ENCODE measurements around the gene LRCH1. TPM values are rescaled to one million over a fixed set of nuclear protein-coding genes. Genes with fewer than 3 reads are reported as not detected.
A peak's percentile ranks its signal among the peaks of the same experiment; 100 is the strongest.

LRCH1 gene
- total RNA-seq, 4 donors from 2014 or later, result 5.2 to 30.7 (median 17.1) TPM

- no peak for DNase-seq
- TF ChIP-seq, protein P1, sequence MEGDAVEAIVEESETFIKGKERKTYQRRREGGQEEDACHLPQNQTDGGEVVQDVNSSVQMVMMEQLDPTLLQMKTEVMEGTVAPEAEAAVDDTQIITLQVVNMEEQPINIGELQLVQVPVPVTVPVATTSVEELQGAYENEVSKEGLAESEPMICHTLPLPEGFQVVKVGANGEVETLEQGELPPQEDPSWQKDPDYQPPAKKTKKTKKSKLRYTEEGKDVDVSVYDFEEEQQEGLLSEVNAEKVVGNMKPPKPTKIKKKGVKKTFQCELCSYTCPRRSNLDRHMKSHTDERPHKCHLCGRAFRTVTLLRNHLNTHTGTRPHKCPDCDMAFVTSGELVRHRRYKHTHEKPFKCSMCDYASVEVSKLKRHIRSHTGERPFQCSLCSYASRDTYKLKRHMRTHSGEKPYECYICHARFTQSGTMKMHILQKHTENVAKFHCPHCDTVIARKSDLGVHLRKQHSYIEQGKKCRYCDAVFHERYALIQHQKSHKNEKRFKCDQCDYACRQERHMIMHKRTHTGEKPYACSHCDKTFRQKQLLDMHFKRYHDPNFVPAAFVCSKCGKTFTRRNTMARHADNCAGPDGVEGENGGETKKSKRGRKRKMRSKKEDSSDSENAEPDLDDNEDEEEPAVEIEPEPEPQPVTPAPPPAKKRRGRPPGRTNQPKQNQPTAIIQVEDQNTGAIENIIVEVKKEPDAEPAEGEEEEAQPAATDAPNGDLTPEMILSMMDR (IDR thresholded peaks at IDR 0.05), result no peak
- TF ChIP-seq POLR2AphosphoS5 (IDR thresholded peaks at IDR 0.05), result no peak
- no peak for TF ChIP-seq POLR2A (IDR thresholded peaks at IDR 0.05)
- no peak for TF ChIP-seq EP300 (IDR thresholded peaks at IDR 0.05; ENCODE audit: low read depth)
- H3K27ac ChIP-seq, result no peak overlapping the region
- H3K9me3 ChIP-seq, result no peaks in the 10 kb centered on the region
- H3K4me3 ChIP-seq, result no peak overlapping the region
- in situ Hi-C loops (cut with MboI; ENCODE audit: low pct_ligation_motif_present in 1 of 4, low pct_unique_long_range_greater_than_20kb in 1 of 4, low sequenced_read_pairs in 3 of 4) (no loop called here), intact Hi-C loops (cut with DNase I; ENCODE audit: low total_unique reads) (no loop called here)
- peaks cover 32 to 75% (median 42%) of the 10 kb centered on the region in 4 donors for H3K4me1 ChIP-seq
- WGBS, 2 donors (ENCODE audit: low coverage in 1 of 2), result 96% methylated on average over 2 of the region's 2 CpGs; no CpG with 5 or more reads in 1 of the 2 donors
- H3K27me3 ChIP-seq, result no peaks in the 10 kb centered on the region
- no peaks in the 10 kb centered on the region for H3K36me3 ChIP-seq
These were observed 68.2 kb downstream of the LRCH1 start for GRCh38 chr13:46621133-46621532.

DNA sequence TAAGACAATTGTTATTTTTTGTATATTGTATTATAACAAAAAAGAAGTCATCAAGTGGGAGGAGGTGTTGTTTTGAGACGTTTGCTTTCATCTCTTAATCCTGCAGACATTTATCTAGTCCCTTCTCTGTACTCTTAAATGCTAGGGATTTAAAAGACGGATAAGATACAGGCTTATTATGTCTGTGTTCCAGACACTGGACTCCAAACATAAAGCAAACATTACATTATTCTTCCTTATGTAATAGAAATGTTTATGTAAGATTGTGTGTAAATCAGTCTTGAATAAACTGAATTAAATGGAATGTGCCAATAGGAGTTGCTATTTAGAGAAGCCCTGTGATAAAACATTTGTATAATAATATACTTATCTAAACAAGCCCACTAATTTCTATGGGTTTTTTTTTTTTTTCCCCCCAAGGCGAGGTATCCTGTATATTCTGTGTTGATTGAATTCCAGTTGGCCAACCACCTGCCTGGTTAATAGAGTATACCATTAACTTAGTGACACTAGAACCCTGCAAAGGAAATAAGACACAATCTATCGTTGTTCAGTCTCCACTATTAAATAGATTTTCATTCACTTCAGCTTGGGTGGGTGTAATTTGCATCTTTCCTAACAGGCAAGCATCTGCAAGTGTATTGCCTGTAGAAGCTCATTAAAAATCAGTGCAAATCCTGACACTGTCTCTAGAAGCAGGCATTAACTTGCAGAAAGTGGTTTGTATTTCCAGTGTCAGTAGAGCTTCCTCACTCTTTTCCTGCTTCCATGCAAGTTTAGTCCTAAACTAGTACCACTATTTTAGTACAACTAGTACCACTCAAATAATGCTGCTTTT is 69.0 kb downstream of the LRCH1 start:
- H3K4me1 ChIP-seq, result peaks cover 32 to 68% (median 41%) of the 10 kb centered on the region in 4 donors
- intact Hi-C loops (cut with DNase I; ENCODE audit: low total_unique reads), result no loop called here

DNA sequence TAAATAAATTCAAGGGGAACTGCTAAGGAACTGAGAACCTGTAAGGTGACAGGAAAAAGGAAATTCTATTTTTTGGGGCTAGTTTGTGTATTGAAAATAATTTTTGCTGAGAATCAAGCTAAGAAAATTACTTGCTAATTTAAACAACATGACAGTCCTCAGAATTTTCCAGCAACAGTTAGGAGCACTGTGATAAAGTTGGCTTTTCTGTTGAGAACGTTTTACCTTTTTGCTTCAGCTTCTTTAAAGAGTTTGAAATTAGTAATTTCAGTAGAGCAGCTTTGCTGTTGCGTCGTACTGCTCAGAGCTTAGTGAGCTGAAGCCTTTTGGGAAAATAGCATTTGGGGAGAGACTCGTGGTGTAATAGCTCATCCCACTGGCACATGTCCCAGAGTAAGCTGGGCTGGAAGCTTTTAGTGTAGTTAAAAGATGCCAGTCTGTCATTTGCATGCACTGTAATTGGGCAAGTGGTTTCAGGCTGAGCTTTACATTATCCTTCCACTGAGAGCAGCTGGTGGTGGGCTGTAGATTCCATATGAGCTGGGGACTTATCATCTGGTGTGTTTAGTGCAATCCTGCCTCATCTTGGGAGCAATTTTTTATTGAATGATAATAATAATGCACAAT is 69.8 kb downstream of the LRCH1 start:
- intact Hi-C loops (cut with DNase I; ENCODE audit: low total_unique reads), result no loop called here
- peak overlapping the region; percentile 59 to 64 (median 60) for H3K27ac ChIP-seq
- H3K4me3 ChIP-seq, result no peak overlapping the region
- in situ Hi-C loops (cut with MboI; ENCODE audit: low pct_ligation_motif_present in 1 of 4, low pct_unique_long_range_greater_than_20kb in 1 of 4, low sequenced_read_pairs in 3 of 4), result no loop called here
- DNase-seq, result peak; percentile 41
- no peaks in the 10 kb centered on the region for H3K36me3 ChIP-seq
- 17 to 31% methylated on average over 4 of the region's 4 CpGs for WGBS, 2 donors (ENCODE audit: low coverage in 1 of 2)
- peaks cover 26 to 60% (median 40%) of the 10 kb centered on the region in 4 donors for H3K4me1 ChIP-seq
- no peaks in the 10 kb centered on the region for H3K9me3 ChIP-seq
- TF ChIP-seq, protein P1 (IDR thresholded peaks at IDR 0.05), result no peak
- TF ChIP-seq POLR2A (IDR thresholded peaks at IDR 0.05) (no peak), POLR2AphosphoS5 (IDR thresholded peaks at IDR 0.05) (peak; percentile 43 to 56 (median 45)), EP300 (IDR thresholded peaks at IDR 0.05; ENCODE audit: low read depth) (no peak)
- no peaks in the 10 kb centered on the region for H3K27me3 ChIP-seq

More for the DNA sequence above, 69.0 kb downstream of the LRCH1 start:
- no peak for DNase-seq
- Histone ChIP-seq H3K27ac (peak overlapping the region; percentile 59 to 64 (median 60)), H3K4me3 (no peak overlapping the region), H3K36me3 (no peaks in the 10 kb centered on the region), H3K9me3 (no peaks in the 10 kb centered on the region), H3K27me3 (no peaks in the 10 kb centered on the region)
- 33 to 34% methylated on average over 4 of the region's 4 CpGs for WGBS, 2 donors (ENCODE audit: low coverage in 1 of 2)
- TF ChIP-seq POLR2A (IDR thresholded peaks at IDR 0.05), result no peak
- no peak for TF ChIP-seq EP300 (IDR thresholded peaks at IDR 0.05; ENCODE audit: low read depth)
- TF ChIP-seq, protein P1 (IDR thresholded peaks at IDR 0.05), result no peak
- TF ChIP-seq POLR2AphosphoS5 (IDR thresholded peaks at IDR 0.05), result no peak
- in situ Hi-C loops (cut with MboI; ENCODE audit: low pct_ligation_motif_present in 1 of 4, low pct_unique_long_range_greater_than_20kb in 1 of 4, low sequenced_read_pairs in 3 of 4), result no loop called here

GRCh38 chr13:46624353-46624752 is 71.4 kb downstream of the LRCH1 start:
- no peaks in the 10 kb centered on the region for H3K27me3 ChIP-seq
- H3K9me3 ChIP-seq, result no peaks in the 10 kb centered on the region
- DNase-seq, result no peak
- H3K4me1 ChIP-seq, result peaks cover 26 to 58% (median 37%) of the 10 kb centered on the region in 4 donors
- H3K36me3 ChIP-seq, result no peaks in the 10 kb centered on the region
- TF ChIP-seq EP300 (IDR thresholded peaks at IDR 0.05; ENCODE audit: low read depth) (no peak), POLR2A (IDR thresholded peaks at IDR 0.05) (no peak), POLR2AphosphoS5 (IDR thresholded peaks at IDR 0.05) (no peak)
- TF ChIP-seq, protein P1 (IDR thresholded peaks at IDR 0.05), result no peak
- intact Hi-C loops (cut with DNase I; ENCODE audit: low total_unique reads) (no loop called here), in situ Hi-C loops (cut with MboI; ENCODE audit: low pct_ligation_motif_present in 1 of 4, low pct_unique_long_range_greater_than_20kb in 1 of 4, low sequenced_read_pairs in 3 of 4) (no loop called here)
- no peak overlapping the region for H3K27ac ChIP-seq
- 61 to 71% methylated on average over 3 of the region's 3 CpGs for WGBS, 2 donors (ENCODE audit: low coverage in 1 of 2)
- H3K4me3 ChIP-seq, result no peak overlapping the region

All from transverse colon (tissue), 4 donors.